ENCODE results near the gene HES6. TPM values are rescaled to one million over a fixed set of nuclear protein-coding genes. Genes with fewer than 3 reads are reported as not detected.

HES6 gene
- total and polyA plus RNA-seq, 7 donors, result 4.1 to 54.5 (median 13.1) TPM

- H3K4me1 ChIP-seq, result peaks cover 54% of the 10 kb centered on the region
- peaks cover 4 to 24% of the 10 kb centered on the region in 2 donors for H3K36me3 ChIP-seq (ENCODE audit: insufficient read depth in 1 of 2, low read depth in 1 of 2)
- no peak overlapping the region for H3K27ac ChIP-seq
- TF ChIP-seq CTCF (IDR thresholded peaks at IDR 0.05), result no peak
- no peak for ATAC-seq
- H3K27me3 ChIP-seq (ENCODE audit: insufficient read depth in 3 of 3, low read length in 2 of 3), result no peaks in the 10 kb centered on the region
- intact Hi-C loops (cut with DNase I), result no loop called here
- no peak overlapping the region for H3K4me3 ChIP-seq
- DNase-seq, result peak in 1 of 2 donors; percentile 28
- 87% methylated on average over 12 of the region's 12 CpGs for WGBS, 3 donors
- no peaks in the 10 kb centered on the region for H3K9me3 ChIP-seq
Measured at GRCh38 chr2:238280083-238280825, 40.4 kb upstream of the HES6 start.

GRCh38 chr2:238279324-238279682 is 39.5 kb upstream of the HES6 start:
- TF ChIP-seq CTCF (IDR thresholded peaks at IDR 0.05), result no peak
- peak in 1 of 2 donors; percentile 35 for DNase-seq

GRCh38 chr2:238278626-238279323 is 38.9 kb upstream of the HES6 start:
- H3K4me3 ChIP-seq, result no peak overlapping the region
- H3K9me3 ChIP-seq, result no peaks in the 10 kb centered on the region
- DNase-seq (peak in 1 of 2 donors; percentile 36), ATAC-seq (peak in 3 of 4 donors; percentile 13 to 27 (median 21))
- WGBS, 3 donors, result 31 to 50% (median 35%) methylated on average over 8 to 9 of the region's 9 CpGs
- TF ChIP-seq CTCF (IDR thresholded peaks at IDR 0.05), result no peak
- H3K36me3 ChIP-seq (ENCODE audit: insufficient read depth in 1 of 2, low read depth in 1 of 2), result peaks cover 4 to 39% of the 10 kb centered on the region in 2 donors
- H3K4me1 ChIP-seq, result peaks cover 41% of the 10 kb centered on the region
- no peaks in the 10 kb centered on the region for H3K27me3 ChIP-seq (ENCODE audit: insufficient read depth in 3 of 3, low read length in 2 of 3)
- intact Hi-C loops (cut with DNase I), result no loop called here
- no peak overlapping the region for H3K27ac ChIP-seq

More at GRCh38 chr2:238279324-238279682, 39.5 kb upstream of the HES6 start:
- no peak overlapping the region for H3K4me3 ChIP-seq
- no peak overlapping the region for H3K27ac ChIP-seq
- peaks cover 4 to 34% of the 10 kb centered on the region in 2 donors for H3K36me3 ChIP-seq (ENCODE audit: insufficient read depth in 1 of 2, low read depth in 1 of 2)
- no peaks in the 10 kb centered on the region for H3K27me3 ChIP-seq (ENCODE audit: insufficient read depth in 3 of 3, low read length in 2 of 3)
- ATAC-seq, result peak in 3 of 4 donors; percentile 7 to 27 (median 25)
- intact Hi-C loops (cut with DNase I), result no loop called here
- peaks cover 46% of the 10 kb centered on the region for H3K4me1 ChIP-seq
- WGBS, 3 donors, result 73 to 89% (median 86%) methylated on average over 6 of the region's 6 CpGs
- no peaks in the 10 kb centered on the region for H3K9me3 ChIP-seq

- intact Hi-C loops (cut with DNase I), result no loop called here
- Histone ChIP-seq H3K4me1 (peaks cover 30% of the 10 kb centered on the region), H3K27me3 (ENCODE audit: insufficient read depth in 3 of 3, low read length in 2 of 3) (no peaks in the 10 kb centered on the region), H3K27ac (no peak overlapping the region), H3K9me3 (no peaks in the 10 kb centered on the region), H3K4me3 (no peak overlapping the region), H3K36me3 (ENCODE audit: insufficient read depth in 1 of 2, low read depth in 1 of 2) (peaks cover 4 to 50% of the 10 kb centered on the region in 2 donors)
- no peak for TF ChIP-seq CTCF (IDR thresholded peaks at IDR 0.05)
- ATAC-seq, result no peak
- peak in 1 of 2 donors; percentile 46 for DNase-seq
- 86 to 88% (median 87%) methylated on average over 15 of the region's 15 CpGs for WGBS, 3 donors
Measured at GRCh38 chr2:238277695-238278094, 37.9 kb upstream of the HES6 start.
